Activated CD4-positive, alpha-beta T cell treated with anti-CD3 and anti-CD28 coated beads, Interleukin-2, amount 50 U/mL, for 1 hour (primary cell): ENCODE data around the gene RBMS1.
"Not testable (repeated sequence)": the region's sequence is repeated elsewhere in the genome, so short reads cannot be mapped to it uniquely, and the experiment has no call there.

ENCODE experiments used
- DNase-seq: peaks from one replicate; pipeline ENCODE4 v3.0.0-alpha.2; 2020

The RBMS1 gene

DNA sequence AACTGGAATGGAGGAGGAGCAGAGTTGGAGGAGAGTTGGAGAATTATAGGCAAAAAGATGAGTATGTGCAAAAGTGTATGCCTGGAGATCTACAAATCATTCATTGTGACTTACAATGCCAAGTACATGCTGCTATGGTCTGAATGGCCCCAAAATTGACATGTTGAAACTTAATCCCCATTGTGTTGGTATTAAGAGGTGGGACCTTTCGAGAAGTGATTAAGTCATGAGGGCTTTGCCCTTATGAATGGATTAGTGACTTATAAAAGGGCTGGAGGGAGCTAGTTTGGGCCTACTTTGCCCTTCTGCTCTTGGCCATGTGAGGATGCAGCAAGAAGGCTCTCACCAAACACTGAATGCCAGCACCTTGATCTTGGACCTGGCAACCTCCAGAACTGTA is 6.3 kb upstream of the RBMS1 start:
- DNase-seq = no peak

DNA sequence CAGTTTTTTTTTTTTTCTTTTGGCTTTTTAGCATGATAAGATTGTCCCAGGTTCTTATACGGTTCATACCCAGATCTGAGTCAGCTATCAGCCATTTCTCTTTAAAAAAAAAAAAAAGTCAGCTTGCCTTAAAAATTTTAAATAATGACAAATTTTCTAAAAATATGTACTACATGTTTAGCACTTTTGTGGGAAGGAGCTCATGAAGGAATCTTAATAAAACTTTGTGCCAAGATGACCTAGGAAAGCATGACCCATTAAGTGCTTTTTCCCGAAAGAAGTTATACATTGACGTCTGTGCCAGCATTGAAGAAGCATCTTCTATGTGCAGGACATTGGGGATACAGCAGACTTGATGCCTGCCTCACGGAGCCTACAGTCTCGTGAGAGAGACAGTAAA is 4.5 kb upstream of the RBMS1 start:
- no peak for DNase-seq

DNA sequence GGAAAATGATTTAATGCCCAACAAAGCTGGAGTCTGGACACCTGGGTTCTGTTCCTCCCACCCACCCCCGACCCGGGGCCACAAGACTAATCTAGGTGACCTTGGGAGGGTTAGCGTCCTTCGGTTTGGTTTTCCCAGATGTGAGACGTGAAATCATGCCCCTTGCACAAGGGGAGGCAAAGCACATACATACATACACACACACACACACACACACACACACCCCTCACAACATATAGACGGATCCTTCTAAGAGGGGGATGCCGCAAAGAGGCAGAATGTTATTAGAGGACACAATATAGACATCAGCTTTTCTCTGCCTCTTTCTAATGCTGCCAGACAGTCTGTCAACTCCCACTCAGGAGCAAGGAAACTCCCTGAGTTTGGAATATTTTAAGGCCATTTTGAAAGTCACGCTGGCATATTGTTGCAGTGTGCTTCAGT is 616 bp upstream of the RBMS1 start:
- no peak for DNase-seq

DNA sequence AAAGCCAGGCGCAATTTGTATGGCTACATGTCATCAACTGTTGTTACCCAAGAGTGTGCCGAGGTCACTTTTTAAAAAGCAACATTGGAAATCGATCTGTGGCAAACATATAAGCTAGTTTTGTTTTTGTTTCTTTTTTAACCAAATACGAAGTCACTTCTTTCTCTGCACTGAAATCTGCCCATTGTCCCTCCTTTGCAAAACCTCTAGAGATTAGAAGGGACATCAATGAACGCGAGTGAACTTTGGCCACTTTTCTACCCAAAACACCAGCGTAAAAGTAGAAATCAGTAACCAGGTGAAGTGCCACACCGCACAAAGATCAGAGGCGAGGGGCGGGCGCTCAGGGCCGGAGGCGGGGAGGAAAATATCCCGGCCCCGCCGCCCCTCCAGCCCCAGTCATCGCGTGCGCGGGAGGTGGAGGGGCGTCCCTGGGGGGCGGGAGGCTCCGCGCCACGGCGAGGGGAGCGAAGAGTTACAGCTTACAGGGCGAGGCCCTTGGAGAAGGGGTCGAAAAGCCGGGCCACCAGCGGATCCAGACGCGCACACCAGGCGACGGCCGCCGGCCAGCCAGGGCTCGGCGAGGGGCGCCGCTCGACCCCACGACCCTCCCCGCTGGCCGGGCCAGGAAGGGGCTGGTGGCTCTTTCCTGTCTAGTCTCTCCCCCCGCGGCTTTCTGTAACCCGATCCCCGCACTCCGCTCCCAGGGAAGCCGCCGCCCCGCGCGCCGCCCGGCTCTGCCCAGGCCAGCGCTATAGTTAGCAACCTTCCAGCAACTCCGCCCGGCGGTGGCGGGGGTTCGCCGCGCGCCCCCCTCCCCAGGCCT is 993 bp downstream of the RBMS1 start:
- peak; percentile 62 for DNase-seq

DNA sequence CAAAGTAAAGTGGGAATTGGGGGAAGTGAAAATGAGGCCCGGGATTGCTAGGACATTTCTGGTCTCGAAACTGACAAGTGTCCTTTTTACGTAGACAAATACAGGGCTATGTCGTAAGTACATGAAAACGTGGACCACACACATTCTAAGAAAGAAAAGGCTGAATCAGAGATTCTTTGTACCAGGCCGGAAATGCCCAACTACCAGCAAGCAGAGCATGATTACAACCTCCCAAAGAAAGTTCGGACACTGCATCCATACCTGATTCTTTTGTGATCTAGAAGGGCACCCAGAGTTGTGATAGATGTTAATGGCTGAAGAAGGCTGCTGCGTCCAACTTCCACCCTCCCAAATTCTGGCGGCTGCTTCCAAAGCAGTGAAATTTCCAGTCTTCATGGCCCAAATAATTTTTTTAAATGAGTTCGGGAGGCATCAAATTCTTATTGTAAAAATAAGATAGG is 1.7 kb downstream of the RBMS1 start:
- DNase-seq = no peak

DNA sequence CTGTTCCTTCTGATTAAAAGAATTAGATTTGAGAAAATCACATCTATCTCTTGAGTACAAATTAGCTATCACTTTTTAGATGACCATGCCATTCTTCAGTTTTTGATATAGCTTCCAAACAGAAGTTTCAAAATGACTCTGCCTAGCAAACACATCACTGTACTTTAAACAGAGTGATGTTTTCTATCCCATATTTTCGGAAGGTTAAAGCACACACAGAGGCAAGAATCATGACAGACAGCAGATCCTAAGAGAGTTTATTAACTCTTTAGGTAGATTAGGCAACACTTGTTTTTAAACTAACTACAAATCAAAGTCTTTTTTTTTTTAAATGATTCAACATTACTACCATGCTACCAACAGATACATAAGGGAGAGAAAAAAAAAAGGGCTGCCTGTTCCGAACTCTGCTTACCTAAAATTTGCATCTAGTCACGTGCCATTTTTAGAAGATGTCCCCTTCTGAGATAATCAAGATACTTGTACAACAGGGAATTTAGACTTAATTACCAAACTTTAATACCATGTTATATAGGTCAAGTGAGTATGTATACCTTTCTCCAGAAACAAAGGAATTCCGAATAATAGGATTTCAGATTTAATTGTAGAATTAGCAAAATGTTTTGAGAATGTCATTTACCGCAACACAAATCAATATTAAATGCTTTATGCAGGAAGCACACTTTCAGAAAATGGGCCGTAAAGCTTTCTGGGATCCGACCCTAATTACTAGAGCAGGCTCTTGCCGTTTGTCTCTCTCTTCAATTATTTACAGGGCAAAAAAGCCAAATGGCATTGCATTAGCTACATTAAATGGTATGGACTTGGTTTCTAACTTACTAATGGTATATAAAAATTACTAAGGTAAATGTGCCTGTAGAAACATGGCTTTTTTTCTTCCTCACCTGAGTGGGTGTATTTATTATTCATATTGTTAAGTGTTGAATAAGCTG is 2.6 kb downstream of the RBMS1 start:
- no peak for DNase-seq

DNA sequence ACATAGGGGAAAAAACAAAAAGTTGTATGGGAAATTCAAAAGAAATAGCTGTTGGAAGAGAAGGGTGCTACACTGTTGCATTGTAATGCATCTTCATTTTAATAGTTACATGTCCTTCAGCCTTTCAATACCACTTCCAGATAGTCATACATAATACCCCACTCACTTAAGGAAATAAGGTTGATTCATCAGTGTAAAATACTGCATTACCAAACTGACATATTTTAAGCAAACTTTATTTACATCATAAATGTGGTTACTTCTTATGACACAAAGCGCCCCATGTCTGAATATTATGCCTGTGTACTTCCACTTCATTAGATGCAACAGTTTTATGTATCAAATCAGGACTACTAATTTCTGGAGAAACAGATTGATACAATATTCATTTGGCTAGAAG is 4.5 kb downstream of the RBMS1 start:
- no peak for DNase-seq

DNA sequence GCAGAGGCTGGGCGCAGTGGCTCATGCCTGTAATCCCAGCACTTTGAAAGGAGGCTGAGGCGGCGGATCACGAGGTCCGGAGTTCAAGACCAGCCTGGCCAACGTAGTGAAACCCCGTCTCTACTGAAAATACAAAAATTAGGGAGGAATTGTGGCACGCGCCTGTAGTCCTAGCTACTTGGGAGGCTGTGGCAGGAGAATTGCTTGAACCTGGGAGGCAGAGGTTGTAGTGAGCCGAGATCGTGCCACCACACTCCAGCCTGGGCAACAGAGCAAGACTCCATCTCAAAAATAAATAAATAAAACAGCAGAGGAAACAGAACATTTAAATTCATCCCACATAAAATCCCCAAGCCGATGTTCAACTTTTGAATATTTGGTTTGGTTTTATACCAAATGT is 5.3 kb downstream of the RBMS1 start:
- not testable (repeated sequence) for DNase-seq

- no peak for DNase-seq
These were observed 7.3 kb downstream of the RBMS1 start for GRCh38 chr2:160486341-160486740.

- DNase-seq = no peak
These were observed 8.6 kb downstream of the RBMS1 start for GRCh38 chr2:160484859-160485520.

GRCh38 chr2:160482673-160483072 is 10.9 kb downstream of the RBMS1 start:
- DNase-seq = no peak

GRCh38 chr2:160479269-160479668 is 14.3 kb downstream of the RBMS1 start:
- DNase-seq = no peak

DNA sequence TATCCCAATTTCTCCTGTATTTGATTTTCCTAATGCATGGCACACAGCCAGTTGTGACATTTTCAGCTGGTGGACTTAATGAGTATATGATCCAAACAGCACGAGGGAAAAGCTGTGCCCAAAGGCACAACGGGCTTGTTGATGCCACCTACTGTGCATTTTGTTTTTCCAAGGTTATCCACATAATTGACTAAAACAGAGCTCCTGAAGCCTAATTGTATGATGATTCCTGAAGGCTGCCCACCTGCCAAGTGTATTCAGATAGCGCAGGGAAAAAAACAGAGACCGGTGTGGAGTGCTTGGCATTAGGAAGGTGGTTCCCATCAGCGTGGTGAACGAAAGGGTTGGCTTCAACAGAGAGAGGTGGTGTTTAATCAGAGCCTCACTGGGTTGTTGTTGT is 14.9 kb downstream of the RBMS1 start:
- no peak for DNase-seq

DNA sequence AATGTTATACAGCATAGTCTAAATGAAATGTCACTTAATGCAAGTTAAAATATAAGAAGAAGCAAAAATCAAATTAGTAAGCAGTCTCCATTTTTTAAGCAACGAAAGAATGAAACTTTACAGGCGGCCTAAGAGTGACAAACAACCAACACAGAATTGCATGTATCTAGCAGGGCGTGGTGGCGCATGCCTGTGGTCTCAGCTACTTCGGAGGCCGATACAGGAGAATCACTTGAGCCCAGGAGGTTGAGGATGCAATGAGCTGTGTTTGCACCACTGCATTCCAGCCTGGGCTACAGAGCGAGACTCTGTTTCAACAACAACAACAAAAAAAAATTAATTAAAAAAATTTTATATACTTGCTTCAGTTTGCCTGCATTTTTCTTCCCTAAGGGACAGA is 16.6 kb downstream of the RBMS1 start:
- DNase-seq = no peak

GRCh38 chr2:160474891-160475787 is 18.5 kb downstream of the RBMS1 start:
- DNase-seq = no peak

GRCh38 chr2:160474319-160474645 is 19.3 kb downstream of the RBMS1 start:
- no peak for DNase-seq

GRCh38 chr2:160473468-160474318 is 19.9 kb downstream of the RBMS1 start:
- no peak for DNase-seq

DNA sequence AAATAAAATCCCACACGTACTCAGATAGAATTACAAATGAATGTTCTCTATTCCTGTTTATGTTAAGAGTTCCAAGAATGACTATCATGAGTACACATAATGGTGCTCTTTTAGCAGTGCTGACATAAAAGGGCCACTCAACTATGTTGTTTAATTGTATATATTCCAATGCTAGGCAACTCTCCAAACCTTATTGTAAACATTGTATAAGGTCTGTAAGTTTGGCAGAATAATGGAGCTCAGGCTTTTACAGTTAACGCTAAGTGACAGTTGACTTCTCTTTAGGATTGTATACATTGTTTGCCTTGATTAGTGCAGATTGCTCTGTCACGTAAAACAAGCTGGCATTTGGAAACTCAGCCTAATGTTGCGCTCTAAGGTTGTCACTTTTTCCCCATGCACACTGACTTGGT is 20.8 kb downstream of the RBMS1 start:
- no peak for DNase-seq

- DNase-seq = peak; percentile 14
These were observed 21.7 kb downstream of the RBMS1 start for GRCh38 chr2:160471950-160472349.

GRCh38 chr2:160469621-160470204 is 23.9 kb downstream of the RBMS1 start:
- DNase-seq = no peak

GRCh38 chr2:160469164-160469563 is 24.4 kb downstream of the RBMS1 start:
- no peak for DNase-seq
